ENCODE measurements around the gene RPL35A. TPM values are rescaled to one million over a fixed set of nuclear protein-coding genes. Genes with fewer than 3 reads are reported as not detected.

Gene RPL35A
- total and polyA plus RNA-seq, 9 of the 15 experiments (the other 6 are each of a cell fraction or from before 2014, with no cell fraction given): 1,475 to 2,942 (median 2,367) TPM

DNA sequence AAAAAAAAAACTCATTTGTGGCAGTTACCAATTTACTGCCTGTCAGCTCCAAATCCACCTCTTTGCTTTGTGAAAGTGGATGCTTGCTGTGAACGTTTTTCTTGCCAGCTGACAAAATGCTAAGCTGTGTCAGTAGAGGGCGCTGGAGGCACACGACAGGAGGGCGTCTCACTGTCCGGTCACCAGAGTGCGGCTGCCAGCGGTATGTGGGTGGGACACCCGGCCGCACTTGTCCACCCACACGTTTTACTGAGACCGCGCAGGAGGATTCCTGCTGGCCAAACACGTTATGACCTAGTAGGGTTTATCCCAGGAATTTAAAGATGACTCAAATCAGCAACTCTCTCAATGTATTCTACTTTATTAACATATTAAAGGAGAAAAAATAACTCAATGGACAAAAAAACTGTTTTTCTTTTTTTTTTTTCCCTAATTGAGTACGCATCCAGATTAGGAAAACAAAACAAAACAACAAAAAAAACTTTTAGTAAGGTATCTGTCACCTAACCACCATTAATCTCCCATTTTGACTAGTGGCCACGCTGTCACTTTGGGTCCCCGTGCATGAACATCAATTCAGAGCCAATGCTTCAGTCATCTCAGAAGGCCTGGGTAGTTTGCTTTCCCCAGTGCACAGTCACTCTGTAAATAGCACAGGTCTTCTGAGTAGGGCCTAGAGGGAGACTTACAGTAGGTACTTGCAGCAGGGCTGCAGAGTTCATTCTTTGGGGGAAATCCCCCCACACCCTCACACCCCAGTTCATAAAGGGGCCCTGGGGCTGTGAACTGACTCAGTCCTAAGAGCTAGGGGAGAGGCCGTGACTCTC is 43.8 kb upstream of the RPL35A start (continued):
- TF ChIP-seq, protein P1, sequence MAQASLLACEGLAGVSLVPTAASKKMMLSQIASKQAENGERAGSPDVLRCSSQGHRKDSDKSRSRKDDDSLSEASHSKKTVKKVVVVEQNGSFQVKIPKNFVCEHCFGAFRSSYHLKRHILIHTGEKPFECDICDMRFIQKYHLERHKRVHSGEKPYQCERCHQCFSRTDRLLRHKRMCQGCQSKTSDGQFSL (CRISPR knock-in tag; IDR thresholded peaks at IDR 0.05): no peak
- TF ChIP-seq, protein P1 (tag; IDR thresholded peaks at IDR 0.05): no peak
- TF ChIP-seq LEF1 (IDR thresholded peaks at IDR 0.05): no peak
- no peak for TF ChIP-seq HDGF (IDR thresholded peaks at IDR 0.05)
- no peak for TF ChIP-seq SAFB (IDR thresholded peaks at IDR 0.05; ENCODE audit: borderline replicate concordance, low read depth, low read length)
- TF ChIP-seq GATA2 (CRISPR knock-in tag; IDR thresholded peaks at IDR 0.05): no peak

DNA sequence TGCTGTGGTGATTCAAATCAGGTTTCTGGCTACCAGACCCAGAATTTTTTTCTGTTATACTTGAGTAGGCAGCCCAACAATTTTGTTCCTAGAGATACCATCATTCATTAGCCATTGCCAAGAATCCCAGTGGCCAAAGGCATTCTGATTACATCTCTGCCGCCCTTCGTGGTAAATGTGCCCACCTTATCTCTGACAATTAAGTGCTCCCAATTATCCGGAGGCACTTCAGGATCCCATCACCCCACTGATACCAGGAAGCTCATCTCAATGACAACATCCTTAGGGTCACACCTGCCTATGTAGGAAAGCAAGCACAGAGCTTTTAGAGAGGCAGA is 43.2 kb upstream of the RPL35A start:
- in situ Hi-C loops (cut with MboI) (no loop called here), intact Hi-C loops (cut with micrococcal nuclease) (loop anchor here (5.0 to 10.0 kb wide), 3 partner anchors 145 to 312 kb away; no protein-coding TSS in a partner anchor)
- no peaks in the 10 kb centered on the region for H3K9me3 ChIP-seq (replicated peaks; ENCODE audit: control insufficient read depth, insufficient read depth, low read depth, low read length)
- ATAC-seq: no peak
- no peak overlapping the region for H3K4me3 ChIP-seq
- H3K79me2 ChIP-seq (ENCODE audit: control insufficient read depth, insufficient read depth, low read length): no peaks in the 10 kb centered on the region
- peak overlapping the region; percentile 11; the same call in 1 of the 2 replicates for H2AFZ ChIP-seq (ENCODE audit: low read depth, low read length)
- H3K4me1 ChIP-seq (replicated peaks in 1 of 2; ENCODE audit: control insufficient read depth in 2 of 2, insufficient read depth in 2 of 2, low read length in 2 of 2): peaks cover 0 to 6% of the 10 kb centered on the region in 2 experiments; a peak in 2 of 5 replicates
- H3K9ac ChIP-seq (ENCODE audit: insufficient read depth in 1 of 2, low read depth in 2 of 2, low read length in 2 of 2): no peak overlapping the region
- H3K9me1 ChIP-seq (ENCODE audit: control insufficient read depth, insufficient read depth, low read length): no peaks in the 10 kb centered on the region
- no peak for DNase-seq (ENCODE audit: extremely low read depth in 1 of 4, low spot score in 3 of 4)
- no TSS peak for BruUV-seq (replicated peaks)
- WGBS (ENCODE audit: insufficient coverage, low coverage, missing lambda C conversion rate): 10% methylated on average over 3 of the region's 3 CpGs
- ChIA-PET POLR2A (interaction anchor here (0.7 to 1.0 kb wide), 2 partner anchors 8 to 28 kb away, joined by 3 read pairs; no protein-coding TSS in a partner anchor), CTCF (ENCODE audit: low intra/inter-chr PET ratio) (interaction anchor here (0.9 kb wide), 1 partner anchor 36 kb away, joined by 3 read pairs; no protein-coding TSS in a partner anchor)
- FAIRE-seq: no peak
- no peak overlapping the region for H3K27ac ChIP-seq (ENCODE audit: extremely low read depth, low read depth, low read length)
- no peaks in the 10 kb centered on the region for H4K20me1 ChIP-seq (replicated peaks; ENCODE audit: control insufficient read depth, insufficient read depth, low read length)
- no peaks in the 10 kb centered on the region for H3K27me3 ChIP-seq (ENCODE audit: control insufficient read depth in 2 of 2, insufficient read depth in 2 of 2, low read length in 2 of 2)
- H3K4me2 ChIP-seq (ENCODE audit: insufficient read depth, low read length): no peak overlapping the region
- no peaks in the 10 kb centered on the region for H3K36me3 ChIP-seq (ENCODE audit: control insufficient read depth, insufficient read depth, low read length)
- TF ChIP-seq, protein P2, sequence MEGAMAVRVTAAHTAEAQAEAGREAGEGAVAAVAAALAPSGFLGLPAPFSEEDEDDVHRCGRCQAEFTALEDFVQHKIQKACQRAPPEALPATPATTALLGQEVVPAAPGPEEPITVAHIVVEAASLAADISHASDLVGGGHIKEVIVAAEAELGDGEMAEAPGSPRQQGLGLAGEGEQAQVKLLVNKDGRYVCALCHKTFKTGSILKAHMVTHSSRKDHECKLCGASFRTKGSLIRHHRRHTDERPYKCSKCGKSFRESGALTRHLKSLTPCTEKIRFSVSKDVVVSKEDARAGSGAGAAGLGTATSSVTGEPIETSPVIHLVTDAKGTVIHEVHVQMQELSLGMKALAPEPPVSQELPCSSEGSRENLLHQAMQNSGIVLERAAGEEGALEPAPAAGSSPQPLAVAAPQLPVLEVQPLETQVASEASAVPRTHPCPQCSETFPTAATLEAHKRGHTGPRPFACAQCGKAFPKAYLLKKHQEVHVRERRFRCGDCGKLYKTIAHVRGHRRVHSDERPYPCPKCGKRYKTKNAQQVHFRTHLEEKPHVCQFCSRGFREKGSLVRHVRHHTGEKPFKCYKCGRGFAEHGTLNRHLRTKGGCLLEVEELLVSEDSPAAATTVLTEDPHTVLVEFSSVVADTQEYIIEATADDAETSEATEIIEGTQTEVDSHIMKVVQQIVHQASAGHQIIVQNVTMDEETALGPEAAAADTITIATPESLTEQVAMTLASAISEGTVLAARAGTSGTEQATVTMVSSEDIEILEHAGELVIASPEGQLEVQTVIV (CRISPR knock-in tag; IDR thresholded peaks at IDR 0.05; ENCODE audit: borderline replicate concordance): no peak
- TF ChIP-seq ETS1 (conservative IDR thresholded peaks at IDR 0.05; ENCODE audit: control insufficient read depth, low read depth, low read length) (no peak), ZKSCAN3 (CRISPR knock-in tag; IDR thresholded peaks at IDR 0.05) (no peak), ZNF644 (tag; IDR thresholded peaks at IDR 0.05; ENCODE audit: low read depth) (no peak), JUND (IDR thresholded peaks at IDR 0.05; ENCODE audit: borderline replicate concordance, low read depth, low read length) (no peak), JUND (tag; IDR thresholded peaks at IDR 0.05; ENCODE audit: borderline replicate concordance, low read depth, low read length) (no peak), GTF2F1 (IDR thresholded peaks at IDR 0.05; ENCODE audit: low read depth, low read length) (no peak), EHMT2 (IDR thresholded peaks at IDR 0.05) (no peak), ZNF830 (CRISPR knock-in tag; IDR thresholded peaks at IDR 0.05) (no peak), ZNF263 (CRISPR knock-in tag; IDR thresholded peaks at IDR 0.05; ENCODE audit: borderline replicate concordance) (no peak), PTBP1 (IDR thresholded peaks at IDR 0.05; ENCODE audit: low read depth, low read length) (no peak), CXXC5 (CRISPR knock-in tag; IDR thresholded peaks at IDR 0.05) (no peak)

All from K562 (cell line).